ENCODE data around the gene GNAT3.

GRCh38 chr7:80463272-80463920 is 48.5 kb downstream of the GNAT3 start:
- TF ChIP-seq CTCF (IDR thresholded peaks at IDR 0.05; ENCODE audit: insufficient read depth, low read depth, low read length) (no peak), EZH2 (IDR thresholded peaks at IDR 0.05; ENCODE audit: insufficient read depth, low read length) (no peak)

All from astrocyte (in vitro differentiated cells and primary cell).